Skeletal muscle tissue (tissue), 2 donors: ENCODE data around the gene VAX1. TPM values are rescaled to one million over a fixed set of nuclear protein-coding genes. Genes with fewer than 3 reads are reported as not detected.

Experiments used
- small RNA-seq: library from RNA; depleted of rRNA; stranded (forward); fragments of <200 nt; gene quantifications from one replicate; pipeline ENCODE3, GENCODE V24; 2014
- total RNA-seq: library from RNA; depleted of rRNA; stranded (reverse); fragments of >200 nt; gene quantifications from one replicate; pipeline ENCODE4 v1.2.3, GENCODE V29; 2014

VAX1 gene
- total RNA-seq, 1 donor from 2014 or later = not detected

Small RNA genes lying within 50 kb of the gene (small RNA-seq; reads per million reads assigned to genes)
- gene MIR3663 = not detected

Other genes with a start within 250 kb of the VAX1 start
- gene SHTN1, start 133.1 kb downstream of the VAX1 start, total RNA-seq = 1.6 TPM
- not detected for gene KCNK18, start 59.2 kb upstream of the VAX1 start, total RNA-seq
- 1.0 TPM for gene SLC18A2, start 102.8 kb upstream of the VAX1 start, total RNA-seq
- 7.8 TPM for gene PDZD8, start 237.2 kb upstream of the VAX1 start, total RNA-seq